Adrenal gland (tissue), 5 donors: ENCODE results near the gene CHRNB4.

ENCODE experiments used
- POLR2A ChIP-seq, 2 donors: fragments of 450-650 bp; IDR thresholded peaks; one replicate each; pipeline ENCODE4 v1.6.1; 2017; ENCODE audit warnings: antibody characterized with exemption in 2 of 2, mild to moderate bottlenecking in 2 of 2, moderate library complexity in 1 of 2
- TF ChIP-seq, protein P1 (sequence below), 6 experiments: fragments of 450-650 bp in 4 of 6; fragments of 200-600 bp in 2 of 6; sonication (generic) in 1 of 6; IDR thresholded peaks; 1 replicate in 5 of 6; 2 replicates in 1 of 6; pipeline versions ENCODE4 v1.5.1 to v1.8.0; 2016 to 2021; ENCODE audit warnings: antibody characterized with exemption in 6 of 6, mild to moderate bottlenecking in 2 of 6, moderate library complexity in 1 of 6
- donor health status: DM: no; HTN: no; CAD: no.

DNA sequence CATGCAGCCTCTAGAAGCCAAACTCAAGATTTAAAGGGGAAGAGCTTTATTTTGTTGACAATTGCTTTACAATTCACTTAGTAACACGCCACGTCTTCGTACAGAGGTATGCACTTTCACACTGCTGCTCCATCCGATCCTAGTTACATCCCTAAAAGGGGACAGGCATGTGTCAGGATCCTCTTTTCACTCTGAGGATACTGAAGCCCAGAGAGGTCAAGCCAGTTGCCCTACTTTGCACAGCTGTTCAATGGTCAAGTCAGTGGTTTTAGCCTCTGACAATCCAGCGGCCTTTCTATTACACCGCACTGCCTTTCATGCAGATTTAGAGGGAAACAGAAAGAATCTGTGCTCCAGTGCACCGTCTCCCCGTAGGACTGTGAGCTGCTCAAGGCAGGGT lies 44.9 kb upstream of the CHRNB4 start:
- TF ChIP-seq, protein P1, sequence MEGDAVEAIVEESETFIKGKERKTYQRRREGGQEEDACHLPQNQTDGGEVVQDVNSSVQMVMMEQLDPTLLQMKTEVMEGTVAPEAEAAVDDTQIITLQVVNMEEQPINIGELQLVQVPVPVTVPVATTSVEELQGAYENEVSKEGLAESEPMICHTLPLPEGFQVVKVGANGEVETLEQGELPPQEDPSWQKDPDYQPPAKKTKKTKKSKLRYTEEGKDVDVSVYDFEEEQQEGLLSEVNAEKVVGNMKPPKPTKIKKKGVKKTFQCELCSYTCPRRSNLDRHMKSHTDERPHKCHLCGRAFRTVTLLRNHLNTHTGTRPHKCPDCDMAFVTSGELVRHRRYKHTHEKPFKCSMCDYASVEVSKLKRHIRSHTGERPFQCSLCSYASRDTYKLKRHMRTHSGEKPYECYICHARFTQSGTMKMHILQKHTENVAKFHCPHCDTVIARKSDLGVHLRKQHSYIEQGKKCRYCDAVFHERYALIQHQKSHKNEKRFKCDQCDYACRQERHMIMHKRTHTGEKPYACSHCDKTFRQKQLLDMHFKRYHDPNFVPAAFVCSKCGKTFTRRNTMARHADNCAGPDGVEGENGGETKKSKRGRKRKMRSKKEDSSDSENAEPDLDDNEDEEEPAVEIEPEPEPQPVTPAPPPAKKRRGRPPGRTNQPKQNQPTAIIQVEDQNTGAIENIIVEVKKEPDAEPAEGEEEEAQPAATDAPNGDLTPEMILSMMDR (IDR thresholded peaks at IDR 0.05): no peak
- no peak for TF ChIP-seq POLR2A (IDR thresholded peaks at IDR 0.05)
